Panc1 (cell line): ENCODE results near the gene ARHGDIB.

Experiments
- CTCF ChIP-seq: fragments of 450-650 bp; IDR thresholded peaks from 2 replicates; pipeline ENCODE4 v1.5.1; 2017; ENCODE audit warnings: mild to moderate bottlenecking
- POLR2AphosphoS5 ChIP-seq: IDR thresholded peaks from 2 replicates; pipeline ENCODE4 v1.6.1; 2012; ENCODE audit warnings: mild to moderate bottlenecking, low read depth, low read length, moderate library complexity
- TCF7L2 ChIP-seq: IDR thresholded peaks from 2 replicates; pipeline ENCODE4 v1.6.1; 2011; ENCODE audit warnings: mild to moderate bottlenecking, low read depth, low read length, inconsistent platforms

GRCh38 chr12:14981049-14981448 lies 19.6 kb upstream of the ARHGDIB start:
- TF ChIP-seq CTCF: no peak
- TF ChIP-seq POLR2AphosphoS5: no peak
- TF ChIP-seq TCF7L2: no peak
